H1 (cell line): ENCODE results near the gene NKIRAS2. TPM values are rescaled to one million over a fixed set of nuclear protein-coding genes. Genes with fewer than 3 reads are reported as not detected.

Experiments used
- EP300 ChIP-seq, 2 experiments: IDR thresholded peaks; 1 replicate in 1 of 2; 2 replicates in 1 of 2; pipeline ENCODE4 v1.6.1; 2011 to 2012; ENCODE audit warnings: low read depth in 2 of 2, low read length in 2 of 2, mild to moderate bottlenecking in 2 of 2, borderline replicate concordance in 1 of 2, inconsistent platforms in 1 of 2, moderate library complexity in 1 of 2
- POLR2A ChIP-seq, 2 experiments: IDR thresholded peaks; 1 replicate in 1 of 2; 2 replicates in 1 of 2; pipeline ENCODE4 v1.6.1; 2011; ENCODE audit warnings: low read depth in 2 of 2, low read length in 2 of 2, mild to moderate bottlenecking in 2 of 2; ENCODE audit errors: control extremely low read depth in 1 of 2
- POU5F1 ChIP-seq: IDR thresholded peaks from 2 replicates; pipeline ENCODE4 v1.6.1; 2011; ENCODE audit warnings: low read depth, mild to moderate bottlenecking, low read length, moderate library complexity
- SRF ChIP-seq: IDR thresholded peaks from 2 replicates; pipeline ENCODE4 v1.6.1; 2011; ENCODE audit warnings: mild to moderate bottlenecking, low read depth, low read length, moderate library complexity
- TEAD4 ChIP-seq: IDR thresholded peaks from 2 replicates; pipeline ENCODE4 v1.6.1; 2012; ENCODE audit warnings: low read depth, low read length, inconsistent platforms, mixed read lengths
- ZNF274 ChIP-seq: IDR thresholded peaks from 2 replicates; pipeline ENCODE4 v1.7.0; 2012; ENCODE audit warnings: low read length, borderline replicate concordance; ENCODE audit errors: extremely low read depth
- polyA plus RNA-seq, 7 experiments: library from polyadenylated mRNA; depleted of rRNA in 3 of 7; stranded (reverse) in 5 of 7; unstranded in 2 of 7; fragments of >200 nt in 5 of 7; fragments of 200-250 nt in 2 of 7; gene quantifications; 1 replicate in 5 of 7; 2 replicates in 1 of 7; 4 replicates in 1 of 7; pipeline versions ENCODE4 v1.2.1 to v1.2.3, GENCODE V29; 2011 to 2013; ENCODE audit warnings: missing spikeins in 2 of 7, mixed read lengths in 2 of 7
- total RNA-seq: library from RNA; stranded (reverse); fragmentation: NEBNext Ultra II Directional; extraction: Animal tissue kit (Norgen Biotek cat#: 25700); gene quantifications from 2 replicates; pipeline ENCODE4 v1.2.1, GENCODE V29; 2021

The NKIRAS2 gene
- total and polyA plus RNA-seq, 2 of the 8 experiments (the other 6 are each of a cell fraction or from before 2014, with no cell fraction given): 34.5 to 51.1 TPM

DNA sequence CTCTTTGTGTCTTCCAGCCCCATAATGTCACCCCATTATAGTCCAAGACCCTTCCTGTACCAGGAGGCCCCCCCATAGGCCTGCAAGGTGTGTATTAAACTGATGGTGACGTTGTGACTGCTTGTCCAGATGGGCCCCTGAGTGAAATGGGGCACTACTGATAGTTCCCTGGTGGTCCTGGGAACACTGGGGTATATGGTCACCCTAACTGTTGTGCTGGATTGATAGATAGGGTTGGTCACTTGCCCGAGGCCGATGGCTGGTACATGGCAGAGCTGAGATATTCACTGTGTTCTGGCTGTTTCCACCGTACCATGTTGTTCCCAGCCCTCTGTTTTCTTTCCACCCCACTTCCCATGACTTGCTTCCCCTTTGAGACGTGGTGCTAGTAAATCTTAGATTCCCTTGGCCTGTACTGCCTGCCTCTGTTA lies 49.0 kb upstream of the NKIRAS2 start (continued):
- no peak for TF ChIP-seq ZNF274
- no peak for TF ChIP-seq POU5F1
- TF ChIP-seq SRF: no peak
- no peak for TF ChIP-seq TEAD4
- peak; percentile 13 to 38; a peak in 2 of 3 replicates for TF ChIP-seq POLR2A (IDR thresholded peaks at IDR 0.05; ENCODE audit: control extremely low read depth in 1 of 2, low read depth in 2 of 2, low read length in 2 of 2)
- TF ChIP-seq EP300 (IDR thresholded peaks at IDR 0.05; ENCODE audit: borderline replicate concordance in 1 of 2, low read depth in 2 of 2, low read length in 2 of 2): no peak
